ENCODE results near the gene TBC1D4.

TBC1D4 gene

GRCh38 chr13:75489502-75490263 lies 7.7 kb upstream of the TBC1D4 start:
- in situ Hi-C loops (cut with MboI; ENCODE audit: low sequenced_read_pairs): no loop called here

- in situ Hi-C loops (cut with MboI; ENCODE audit: low sequenced_read_pairs): no loop called here
Observed at GRCh38 chr13:75486146-75487062, 4.4 kb upstream of the TBC1D4 start.

GRCh38 chr13:75485286-75486062 lies 3.5 kb upstream of the TBC1D4 start:
- in situ Hi-C loops (cut with MboI; ENCODE audit: low sequenced_read_pairs): no loop called here

- in situ Hi-C loops (cut with MboI; ENCODE audit: low sequenced_read_pairs): no loop called here
Observed at GRCh38 chr13:75482820-75483079, 781 bp upstream of the TBC1D4 start.

- in situ Hi-C loops (cut with MboI; ENCODE audit: low sequenced_read_pairs): no loop called here
Observed at GRCh38 chr13:75481176-75482069, 546 bp downstream of the TBC1D4 start.

- in situ Hi-C loops (cut with MboI; ENCODE audit: low sequenced_read_pairs): no loop called here
Observed at GRCh38 chr13:75480671-75481175, 1.2 kb downstream of the TBC1D4 start.

- in situ Hi-C loops (cut with MboI; ENCODE audit: low sequenced_read_pairs): no loop called here
Observed at GRCh38 chr13:75479102-75479740, 2.7 kb downstream of the TBC1D4 start.

- in situ Hi-C loops (cut with MboI; ENCODE audit: low sequenced_read_pairs): no loop called here
Observed at GRCh38 chr13:75478659-75479058, 3.3 kb downstream of the TBC1D4 start.

- in situ Hi-C loops (cut with MboI; ENCODE audit: low sequenced_read_pairs): no loop called here
Observed at GRCh38 chr13:75474956-75475355, 7.0 kb downstream of the TBC1D4 start.

GRCh38 chr13:75473468-75473867 lies 8.5 kb downstream of the TBC1D4 start:
- in situ Hi-C loops (cut with MboI; ENCODE audit: low sequenced_read_pairs): no loop called here

GRCh38 chr13:75470676-75471075 lies 11.3 kb downstream of the TBC1D4 start:
- in situ Hi-C loops (cut with MboI; ENCODE audit: low sequenced_read_pairs): no loop called here

- in situ Hi-C loops (cut with MboI; ENCODE audit: low sequenced_read_pairs): no loop called here
Observed at GRCh38 chr13:75469047-75469446, 12.9 kb downstream of the TBC1D4 start.

- in situ Hi-C loops (cut with MboI; ENCODE audit: low sequenced_read_pairs): no loop called here
Observed at GRCh38 chr13:75468602-75469001, 13.4 kb downstream of the TBC1D4 start.

GRCh38 chr13:75468098-75468497 lies 13.9 kb downstream of the TBC1D4 start:
- in situ Hi-C loops (cut with MboI; ENCODE audit: low sequenced_read_pairs): no loop called here

- in situ Hi-C loops (cut with MboI; ENCODE audit: low sequenced_read_pairs): no loop called here
Observed at GRCh38 chr13:75467040-75467728, 14.8 kb downstream of the TBC1D4 start.

GRCh38 chr13:75465236-75465635 lies 16.7 kb downstream of the TBC1D4 start:
- in situ Hi-C loops (cut with MboI; ENCODE audit: low sequenced_read_pairs): no loop called here

- in situ Hi-C loops (cut with MboI; ENCODE audit: low sequenced_read_pairs): no loop called here
Observed at GRCh38 chr13:75461314-75461713, 20.7 kb downstream of the TBC1D4 start.

GRCh38 chr13:75460644-75461043 lies 21.3 kb downstream of the TBC1D4 start:
- in situ Hi-C loops (cut with MboI; ENCODE audit: low sequenced_read_pairs): no loop called here

GRCh38 chr13:75458696-75459422 lies 23.1 kb downstream of the TBC1D4 start:
- in situ Hi-C loops (cut with MboI; ENCODE audit: low sequenced_read_pairs): no loop called here

All from hTERT RPE-1 (cell line).